SK-N-SH (cell line): ENCODE data around the gene THOP1. TPM values are rescaled to one million over a fixed set of nuclear protein-coding genes. Genes with fewer than 3 reads are reported as not detected.

Experiments
- CTCF ChIA-PET: fragments of 300-600, 350-600 bp; formaldehyde crosslinking; extraction: SDS; loops from one replicate; lab custom pipeline; 2021; lab: Yijun Ruan, JAX
- POLR2A ChIA-PET: fragments of 350-600 bp; sonication (Branson Sonifier 250); formaldehyde crosslinking; extraction: SDS; loops from one replicate; lab custom pipeline; 2020; ENCODE audit warnings: antibody characterized with exemption, inconsistent platforms; lab: Yijun Ruan, JAX
- DNase-seq: peaks from one replicate; pipeline ENCODE4 v3.0.0; 2012
- H2AFZ ChIP-seq: fragments of 200-600 bp; sonication (generic); 2 replicates; pipeline ENCODE4 v1.8.1; 2016; ENCODE audit warnings: antibody characterized with exemption, mild to moderate bottlenecking, low read depth
- H3F3A ChIP-seq: fragments of 200-600 bp; sonication (generic); replicated peaks from 2 replicates; pipeline ENCODE3; 2016; ENCODE audit warnings: antibody characterized with exemption, mild to moderate bottlenecking; ENCODE audit not compliant: insufficient read depth
- H3K27ac ChIP-seq, 2 experiments: fragments of 200-500 bp in 1 of 2; fragments of 200-600 bp in 1 of 2; sonication (Bioruptor generic) in 1 of 2; sonication (generic), shearing (Covaris generic) in 1 of 2; 2 replicates each; pipeline versions ENCODE4 v1.5.1 to v1.6.1; 2014 to 2016; ENCODE audit warnings: low read depth in 2 of 2, inconsistent platforms in 1 of 2, low read length in 1 of 2, mild to moderate bottlenecking in 1 of 2, mixed read lengths in 1 of 2
- H3K27me3 ChIP-seq: fragments of 200-600 bp; sonication (generic), shearing (Covaris generic); 2 replicates; pipeline ENCODE4 v1.6.1; 2016; ENCODE audit warnings: mixed run types; ENCODE audit not compliant: insufficient read depth
- H3K36me3 ChIP-seq, 2 experiments: fragments of 200-500 bp in 1 of 2; fragments of 200-600 bp in 1 of 2; sonication (Bioruptor generic) in 1 of 2; sonication (generic) in 1 of 2; replicated peaks in 1 of 2; 2 replicates each; pipeline versions ENCODE3 to v1.5.1; 2014 to 2016; ENCODE audit warnings: low read length in 1 of 2, mild to moderate bottlenecking in 1 of 2; ENCODE audit not compliant: insufficient read depth in 2 of 2, control insufficient read depth in 1 of 2
- H3K4me1 ChIP-seq, 2 experiments: fragments of 200-500 bp in 1 of 2; fragments of 200-600 bp in 1 of 2; sonication (Bioruptor generic) in 1 of 2; sonication (generic), shearing (Covaris generic) in 1 of 2; 2 replicates each; pipeline versions ENCODE4 v1.5.1 to v1.6.1; 2014 to 2016; ENCODE audit warnings: low read depth in 1 of 2, low read length in 1 of 2, mixed run types in 1 of 2; ENCODE audit not compliant: insufficient read depth in 2 of 2, control insufficient read depth in 1 of 2
- H3K4me2 ChIP-seq: fragments of 200-600 bp; sonication (generic), shearing (Covaris generic); 2 replicates; pipeline ENCODE4 v1.6.1; 2017; ENCODE audit warnings: mixed run types
- H3K4me3 ChIP-seq, 2 experiments: fragments of 200-500 bp in 1 of 2; fragments of 200-600 bp in 1 of 2; sonication (Bioruptor generic) in 1 of 2; sonication (generic), shearing (Covaris generic) in 1 of 2; 2 replicates each; pipeline versions ENCODE4 v1.5.1 to v1.8.1; 2014 to 2016; ENCODE audit warnings: low read depth in 2 of 2, inconsistent platforms in 1 of 2, low read length in 1 of 2, mild to moderate bottlenecking in 1 of 2, mixed read lengths in 1 of 2, moderate library complexity in 1 of 2
- H3K79me2 ChIP-seq: fragments of 200-600 bp; sonication (generic); 2 replicates; pipeline ENCODE4 v1.8.1; 2017; ENCODE audit warnings: mild to moderate bottlenecking; ENCODE audit not compliant: insufficient read depth
- H3K9ac ChIP-seq: fragments of 200-600 bp; sonication (generic); 2 replicates; pipeline ENCODE4 v1.6.1; 2017; ENCODE audit warnings: mixed run types
- H3K9me2 ChIP-seq: fragments of 200-600 bp; sonication (generic); 2 replicates; pipeline ENCODE4 v1.6.1; 2017; ENCODE audit warnings: mixed run types
- H3K9me3 ChIP-seq: fragments of 200-600 bp; sonication (generic); 2 replicates; pipeline ENCODE4 v1.6.1; 2017; ENCODE audit warnings: mixed run types, mild to moderate bottlenecking, moderate library complexity
- H4K20me1 ChIP-seq: fragments of 200-600 bp; sonication (generic); 2 replicates; pipeline ENCODE4 v1.6.1; 2017; ENCODE audit warnings: mild to moderate bottlenecking, mixed run types; ENCODE audit not compliant: insufficient read depth
- CHD2 ChIP-seq: fragments of 150-350 bp; IDR thresholded peaks from 2 replicates; pipeline ENCODE4 v1.6.1; 2018; ENCODE audit warnings: low read length; ENCODE audit not compliant: partially characterized antibody
- EP300 ChIP-seq, 2 experiments: IDR thresholded peaks; 2 replicates each; pipeline versions ENCODE4 v1.4.0 to v1.6.1; 2012; ENCODE audit warnings: borderline replicate concordance in 1 of 2, low read depth in 1 of 2, low read length in 1 of 2
- EZH2phosphoT487 ChIP-seq: fragments of 200-600 bp; sonication (generic); IDR thresholded peaks from 2 replicates; pipeline ENCODE4 v1.6.1; 2017; ENCODE audit warnings: low read depth, mixed run types, mild to moderate bottlenecking, antibody characterized with exemption, moderate library complexity, borderline replicate concordance
- FOXM1 ChIP-seq: IDR thresholded peaks from 2 replicates; pipeline ENCODE4 v1.4.0; 2012; ENCODE audit warnings: low read depth, mild to moderate bottlenecking
- GABPA ChIP-seq: IDR thresholded peaks from 2 replicates; pipeline ENCODE4 v1.4.0; 2012; ENCODE audit warnings: low read depth, mild to moderate bottlenecking
- JUND ChIP-seq: IDR thresholded peaks from 2 replicates; pipeline ENCODE4 v1.4.0; 2012
- NRF1 ChIP-seq: IDR thresholded peaks from 2 replicates; pipeline ENCODE4 v1.6.1; 2012; ENCODE audit warnings: low read depth, mild to moderate bottlenecking, low read length
- RCOR1 ChIP-seq: fragments of 150-350 bp; IDR thresholded peaks from 2 replicates; pipeline ENCODE4 v1.6.1; 2017; ENCODE audit warnings: antibody characterized with exemption, low read length
- TEAD4 ChIP-seq: IDR thresholded peaks from 2 replicates; pipeline ENCODE4 v1.4.0; 2012; ENCODE audit warnings: mild to moderate bottlenecking, borderline replicate concordance; ENCODE audit not compliant: insufficient read depth
- YY1 ChIP-seq: IDR thresholded peaks from 2 replicates; pipeline ENCODE4 v1.4.0; 2012; ENCODE audit warnings: low read depth, mild to moderate bottlenecking
- ZBTB33 ChIP-seq: IDR thresholded peaks from 2 replicates; pipeline ENCODE4 v1.4.0; 2012; ENCODE audit warnings: low read depth, borderline replicate concordance
- WGBS: methylation state at CpG from one replicate; pipeline ENCODE4 v1.1.6; 2017; ENCODE audit warnings: low lambda C conversion rate; 5-methylcytosine and 5-hydroxymethylcytosine counted together
- polyA plus RNA-seq, 3 experiments: library from polyadenylated mRNA; depleted of rRNA; stranded (reverse); fragments of >200 nt; gene quantifications; 2 replicates each; pipeline ENCODE4 v1.2.3, GENCODE V29; 2012
- TF ChIP-seq, protein P1 (sequence below): fragments of 150-350 bp; IDR thresholded peaks from 2 replicates; pipeline ENCODE4 v1.6.1; 2016; ENCODE audit warnings: mild to moderate bottlenecking, low read depth, low read length
- TF ChIP-seq, protein P2 (sequence below): IDR thresholded peaks from 2 replicates; pipeline ENCODE4; 2012

THOP1 gene
- polyA plus RNA-seq, 1 of the 3 experiments (the other 2 are of a cell fraction) = 138 TPM

GRCh38 chr19:2827840-2828489, 42.7 kb downstream of the THOP1 start:
- no peaks in the 10 kb centered on the region for H4K20me1 ChIP-seq
- H3K4me2 ChIP-seq = no peak overlapping the region
- POLR2A ChIA-PET = interaction anchor here (0.6 kb wide), 1 partner anchor 16 kb away, joined by 4 read pairs; no protein-coding TSS in a partner anchor
- no peak for DNase-seq
- CTCF ChIA-PET = no interaction called here
- no peaks in the 10 kb centered on the region for H3K79me2 ChIP-seq
- H3K27me3 ChIP-seq = no peaks in the 10 kb centered on the region
- H3K9ac ChIP-seq = no peak overlapping the region
- H3K27ac ChIP-seq = no peak overlapping the region
- H3K9me3 ChIP-seq = peaks cover 5% of the 10 kb centered on the region; the same call in 1 of the 2 replicates
- peaks cover 8 to 20% of the 10 kb centered on the region in 2 experiments for H3K36me3 ChIP-seq
- no peak overlapping the region for H2AFZ ChIP-seq
- TF ChIP-seq, protein P1, sequence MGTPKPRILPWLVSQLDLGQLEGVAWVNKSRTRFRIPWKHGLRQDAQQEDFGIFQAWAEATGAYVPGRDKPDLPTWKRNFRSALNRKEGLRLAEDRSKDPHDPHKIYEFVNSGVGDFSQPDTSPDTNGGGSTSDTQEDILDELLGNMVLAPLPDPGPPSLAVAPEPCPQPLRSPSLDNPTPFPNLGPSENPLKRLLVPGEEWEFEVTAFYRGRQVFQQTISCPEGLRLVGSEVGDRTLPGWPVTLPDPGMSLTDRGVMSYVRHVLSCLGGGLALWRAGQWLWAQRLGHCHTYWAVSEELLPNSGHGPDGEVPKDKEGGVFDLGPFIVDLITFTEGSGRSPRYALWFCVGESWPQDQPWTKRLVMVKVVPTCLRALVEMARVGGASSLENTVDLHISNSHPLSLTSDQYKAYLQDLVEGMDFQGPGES = no peak
- TF ChIP-seq CHD2 (no peak), EZH2phosphoT487 (no peak), FOXM1 (no peak), TEAD4 (no peak), GABPA (no peak), ZBTB33 (no peak), YY1 (no peak), JUND (no peak), NRF1 (no peak), EP300 (IDR thresholded peaks at IDR 0.05; ENCODE audit: borderline replicate concordance in 1 of 2, low read depth in 1 of 2, low read length in 1 of 2) (no peak), RCOR1 (no peak)
- TF ChIP-seq, protein P2, sequence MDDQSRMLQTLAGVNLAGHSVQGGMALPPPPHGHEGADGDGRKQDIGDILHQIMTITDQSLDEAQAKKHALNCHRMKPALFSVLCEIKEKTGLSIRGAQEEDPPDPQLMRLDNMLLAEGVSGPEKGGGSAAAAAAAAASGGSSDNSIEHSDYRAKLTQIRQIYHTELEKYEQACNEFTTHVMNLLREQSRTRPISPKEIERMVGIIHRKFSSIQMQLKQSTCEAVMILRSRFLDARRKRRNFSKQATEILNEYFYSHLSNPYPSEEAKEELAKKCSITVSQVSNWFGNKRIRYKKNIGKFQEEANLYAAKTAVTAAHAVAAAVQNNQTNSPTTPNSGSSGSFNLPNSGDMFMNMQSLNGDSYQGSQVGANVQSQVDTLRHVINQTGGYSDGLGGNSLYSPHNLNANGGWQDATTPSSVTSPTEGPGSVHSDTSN = no peak
- H3K9me2 ChIP-seq = no peaks in the 10 kb centered on the region
- H3F3A ChIP-seq = no peaks in the 10 kb centered on the region
- no peak overlapping the region for H3K4me3 ChIP-seq
- no peaks in the 10 kb centered on the region for H3K4me1 ChIP-seq
- 83% methylated on average over 11 of the region's 13 CpGs for WGBS
